Subcutaneous adipose tissue (tissue), 4 donors: Measurements from ENCODE around the gene C1QBP. TPM values are rescaled to one million over a fixed set of nuclear protein-coding genes. Genes with fewer than 3 reads are reported as not detected.

Experiments used
- total RNA-seq, 4 donors: library from RNA; depleted of rRNA; stranded (reverse); fragments of >200 nt; gene quantifications; one replicate each; pipeline ENCODE4 v1.1.0, GENCODE V29; 2016
- TF ChIP-seq, protein P1 (sequence below): fragments of 450-650 bp; IDR thresholded peaks from one replicate; pipeline ENCODE4 v1.5.1; 2016; ENCODE audit warnings: low read depth, mild to moderate bottlenecking, control low read depth, antibody characterized with exemption, moderate library complexity

Gene C1QBP
- total RNA-seq, 4 donors from 2014 or later = 54.4 to 85.3 (median 73.3) TPM

DNA sequence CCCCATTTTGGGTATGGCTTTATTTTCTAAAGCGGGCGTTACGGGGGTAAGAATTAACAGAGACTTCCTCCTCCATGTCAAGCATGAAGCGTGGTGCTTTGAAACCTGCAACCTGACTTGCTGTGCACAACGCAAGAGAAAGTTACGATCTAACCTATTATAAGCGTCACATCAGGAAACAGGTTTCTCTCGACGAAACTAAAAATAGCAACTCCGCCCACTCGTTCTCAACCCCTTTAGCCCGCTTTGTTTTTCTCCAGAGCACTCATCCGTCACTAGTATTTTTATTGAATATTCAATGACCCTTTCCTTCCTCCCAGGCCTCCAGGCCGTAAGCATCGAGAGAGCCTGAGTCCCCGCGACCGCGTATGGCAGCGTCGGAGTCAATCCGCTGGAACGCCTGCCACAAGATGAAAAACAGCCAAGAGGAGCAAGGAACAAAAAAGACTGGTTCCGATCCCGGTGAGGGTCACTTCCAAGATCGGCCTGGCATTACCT is 20.0 kb downstream of the C1QBP start:
- TF ChIP-seq, protein P1, sequence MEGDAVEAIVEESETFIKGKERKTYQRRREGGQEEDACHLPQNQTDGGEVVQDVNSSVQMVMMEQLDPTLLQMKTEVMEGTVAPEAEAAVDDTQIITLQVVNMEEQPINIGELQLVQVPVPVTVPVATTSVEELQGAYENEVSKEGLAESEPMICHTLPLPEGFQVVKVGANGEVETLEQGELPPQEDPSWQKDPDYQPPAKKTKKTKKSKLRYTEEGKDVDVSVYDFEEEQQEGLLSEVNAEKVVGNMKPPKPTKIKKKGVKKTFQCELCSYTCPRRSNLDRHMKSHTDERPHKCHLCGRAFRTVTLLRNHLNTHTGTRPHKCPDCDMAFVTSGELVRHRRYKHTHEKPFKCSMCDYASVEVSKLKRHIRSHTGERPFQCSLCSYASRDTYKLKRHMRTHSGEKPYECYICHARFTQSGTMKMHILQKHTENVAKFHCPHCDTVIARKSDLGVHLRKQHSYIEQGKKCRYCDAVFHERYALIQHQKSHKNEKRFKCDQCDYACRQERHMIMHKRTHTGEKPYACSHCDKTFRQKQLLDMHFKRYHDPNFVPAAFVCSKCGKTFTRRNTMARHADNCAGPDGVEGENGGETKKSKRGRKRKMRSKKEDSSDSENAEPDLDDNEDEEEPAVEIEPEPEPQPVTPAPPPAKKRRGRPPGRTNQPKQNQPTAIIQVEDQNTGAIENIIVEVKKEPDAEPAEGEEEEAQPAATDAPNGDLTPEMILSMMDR = no peak

DNA sequence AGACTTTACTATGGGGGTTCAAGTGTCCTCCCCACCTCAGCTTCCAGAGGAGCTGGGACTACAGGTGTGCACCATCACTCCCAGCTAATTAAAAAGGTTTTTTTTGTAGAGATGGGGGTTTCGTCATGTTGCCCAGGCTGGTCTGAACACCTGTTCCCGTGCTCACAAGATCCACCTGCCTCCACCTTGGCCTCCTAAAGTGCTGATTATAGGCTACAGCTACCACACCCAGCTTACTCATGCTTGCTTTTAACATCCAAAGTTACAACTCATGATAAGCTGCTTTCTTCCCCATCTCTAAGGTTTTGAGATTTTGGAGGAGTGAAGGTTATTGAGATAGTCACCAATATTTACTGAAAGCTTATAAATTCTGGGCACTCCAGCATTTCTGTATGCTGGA is 22.1 kb downstream of the C1QBP start:
- TF ChIP-seq, protein P1 = no peak

DNA sequence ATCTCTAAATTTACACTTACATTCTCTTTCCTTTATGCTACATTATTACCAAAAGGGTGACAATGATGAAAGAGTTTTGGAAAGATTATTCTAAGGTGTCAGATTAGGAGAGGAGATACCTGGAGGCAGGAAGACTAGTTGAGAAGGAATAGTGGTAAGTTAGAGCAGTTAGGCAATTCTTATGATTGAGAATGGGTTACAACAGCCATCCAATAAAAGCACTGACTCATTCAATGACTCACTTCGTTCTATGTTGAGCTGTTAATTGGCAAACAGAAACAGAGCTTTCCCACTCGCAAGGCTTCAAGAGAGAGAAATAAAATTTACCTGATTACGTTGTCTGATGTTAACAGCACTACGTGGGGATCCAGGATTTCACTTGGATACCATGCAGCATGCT is 25.3 kb downstream of the C1QBP start:
- TF ChIP-seq, protein P1 = no peak

DNA sequence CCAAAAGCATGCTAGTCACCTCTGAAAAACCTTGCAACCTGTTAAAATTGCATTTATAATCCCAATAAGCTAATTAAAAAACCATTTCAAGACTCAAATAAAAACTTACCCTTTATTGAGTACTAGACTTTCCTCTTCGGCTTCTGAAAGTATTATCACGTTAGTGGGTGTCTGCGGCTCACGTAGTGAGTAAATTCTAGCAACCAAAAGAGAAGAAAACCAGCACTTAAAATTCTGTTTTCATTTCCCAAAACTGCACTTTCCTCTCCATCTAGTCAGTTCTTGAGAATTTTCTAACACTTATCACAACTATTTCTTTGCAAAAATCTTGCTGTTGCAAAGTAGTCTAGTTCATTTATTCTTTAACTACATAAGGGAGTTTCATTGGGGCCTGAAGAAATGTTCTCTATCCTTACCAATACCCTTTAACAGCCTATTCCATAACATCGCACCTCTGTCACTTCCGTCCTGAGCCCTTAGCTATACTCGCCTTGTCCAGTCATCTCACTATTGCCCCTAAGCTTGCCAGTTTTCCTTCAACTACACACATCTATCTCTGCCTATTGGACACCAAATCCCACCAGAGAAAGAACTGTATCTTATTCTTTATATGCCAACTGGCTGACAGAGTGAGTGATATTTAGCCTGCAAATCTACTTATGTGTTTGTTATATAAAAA is 28.2 kb downstream of the C1QBP start:
- TF ChIP-seq, protein P1 = no peak

DNA sequence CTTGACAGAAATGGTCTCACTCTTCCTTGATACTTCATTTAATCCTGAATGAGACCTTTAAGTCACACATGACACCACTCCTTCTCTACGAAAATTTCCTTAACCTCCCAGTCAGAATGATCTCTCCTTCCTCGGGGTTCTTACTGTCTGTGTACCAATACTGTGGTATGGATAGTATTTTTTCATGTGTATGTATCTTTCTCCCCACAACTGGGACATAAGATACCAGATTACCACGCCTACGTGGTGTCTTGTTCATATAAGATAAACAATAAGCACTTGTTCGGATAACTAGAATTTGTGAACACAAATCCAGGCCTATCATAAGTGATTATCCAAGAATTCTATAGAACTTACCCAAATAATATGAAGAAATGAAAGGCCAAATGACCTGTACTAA is 30.8 kb downstream of the C1QBP start:
- TF ChIP-seq, protein P1 = no peak

DNA sequence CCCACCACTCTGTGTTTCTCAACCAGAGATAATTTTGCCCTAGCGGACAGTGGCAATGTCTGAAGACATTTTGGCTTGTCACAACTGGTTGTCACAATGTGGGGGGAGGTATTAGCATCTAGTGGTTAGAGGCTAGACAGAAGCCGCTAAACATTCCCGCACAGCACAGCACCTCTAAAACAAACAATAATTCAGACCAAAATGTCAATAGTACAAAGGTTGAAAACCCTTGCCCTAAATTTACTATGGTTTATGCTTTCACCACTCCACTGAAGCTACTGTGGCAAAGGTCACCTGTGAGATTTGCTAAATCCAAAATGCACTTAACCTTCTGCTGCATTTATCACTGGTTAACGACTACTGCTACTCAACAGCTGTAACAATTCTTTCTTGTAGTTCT is 33.6 kb downstream of the C1QBP start:
- TF ChIP-seq, protein P1 = no peak

DNA sequence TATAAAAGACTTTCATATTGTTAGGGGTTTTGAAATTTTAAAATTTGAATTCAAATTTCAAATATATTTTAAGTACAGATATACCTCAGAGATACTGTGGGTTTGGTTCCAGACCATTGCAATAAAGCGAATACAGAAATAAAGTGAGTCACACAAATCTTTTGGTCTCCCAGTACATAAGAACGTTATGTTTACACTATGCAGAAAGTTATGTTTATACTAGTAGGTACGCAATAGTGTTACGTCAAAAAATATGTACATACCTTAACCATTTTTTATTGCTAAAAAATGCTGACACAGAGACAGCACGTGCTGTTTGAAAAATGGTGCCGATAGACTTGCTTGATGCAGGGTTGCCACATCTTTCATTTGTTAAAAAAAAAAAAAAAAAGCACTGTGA is 39.2 kb downstream of the C1QBP start:
- TF ChIP-seq, protein P1 = no peak
